GM21825 (cell line): ENCODE data around the gene DGKA.
"Not testable (repeated sequence)": the region's sequence is repeated elsewhere in the genome, so short reads cannot be mapped to it uniquely, and the experiment has no call there.

Experiments
- ATAC-seq: cut with Tn5 transposase; IDR thresholded peaks from one replicate; pipeline ENCODE4 v1.9.1; 2021; ENCODE audit warnings: mild to moderate bottlenecking, moderate library complexity; ENCODE audit not compliant: unreplicated experiment

Gene DGKA

DNA sequence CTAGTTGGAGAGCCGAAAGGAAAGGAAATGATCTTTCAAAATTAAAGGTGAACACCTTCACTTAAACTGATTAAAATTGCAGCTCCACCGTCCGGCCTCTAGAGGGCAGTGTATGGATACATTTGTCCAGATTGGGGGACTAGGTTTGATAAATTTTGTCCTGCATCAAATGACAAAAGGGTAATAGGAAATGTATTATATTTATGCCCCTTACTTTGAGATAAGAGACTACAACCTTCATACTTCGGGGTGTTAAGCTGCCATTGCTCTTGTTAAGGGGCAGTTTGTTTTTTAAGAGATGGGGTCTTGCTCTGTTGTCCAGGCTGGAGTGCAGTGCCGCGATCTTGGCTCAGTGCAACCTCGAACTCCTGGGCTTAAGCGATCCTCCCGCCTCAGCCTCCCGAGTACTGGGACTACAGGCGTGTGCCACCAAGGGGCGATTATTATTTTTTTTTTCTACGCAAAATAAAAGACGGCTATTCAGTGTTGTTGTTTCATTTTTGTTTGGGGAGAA, 65.3 kb downstream of the DGKA start:
- no peak for ATAC-seq

- ATAC-seq: peak; percentile 98
Measured at GRCh38 chr12:55996715-55997534, 66.0 kb downstream of the DGKA start, which contains the start of gene SUOX. Gene SUOX, plus strand, starts transcription at chr12:55997276. Its CDS starts 4,946 bp downstream, at chr12:56002222.

GRCh38 chr12:55997535-55997859, 66.5 kb downstream of the DGKA start:
- ATAC-seq: no peak

GRCh38 chr12:55999522-55999921, 68.6 kb downstream of the DGKA start:
- ATAC-seq: not testable (repeated sequence)

- ATAC-seq: not testable (repeated sequence)
Measured at GRCh38 chr12:55999999-56000540, 69.1 kb downstream of the DGKA start.

- ATAC-seq: no peak
Measured at GRCh38 chr12:56001487-56002100, 70.6 kb downstream of the DGKA start.

DNA sequence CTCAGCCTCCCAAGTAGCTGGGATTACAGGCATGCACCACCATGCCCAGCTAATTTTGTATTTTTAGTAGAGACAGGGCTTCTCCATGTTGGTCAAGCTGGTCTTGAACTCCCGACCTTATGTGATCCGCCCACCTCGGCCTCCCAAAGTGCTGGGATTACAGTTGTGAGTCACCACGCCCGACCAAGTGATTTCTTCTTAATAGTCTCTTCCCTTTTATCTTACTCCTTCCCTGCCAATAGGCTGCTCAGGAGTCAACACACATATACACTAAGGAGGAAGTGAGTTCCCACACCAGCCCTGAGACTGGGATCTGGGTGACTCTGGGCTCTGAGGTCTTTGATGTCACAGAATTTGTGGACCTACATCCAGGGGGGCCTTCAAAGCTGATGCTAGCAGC, 72.4 kb downstream of the DGKA start:
- ATAC-seq: not testable (repeated sequence)
